Measurements from ENCODE around the gene ST3GAL2.
"Not testable (repeated sequence)": the region's sequence is repeated elsewhere in the genome, so short reads cannot be mapped to it uniquely, and the experiment has no call there.

Gene ST3GAL2

DNA sequence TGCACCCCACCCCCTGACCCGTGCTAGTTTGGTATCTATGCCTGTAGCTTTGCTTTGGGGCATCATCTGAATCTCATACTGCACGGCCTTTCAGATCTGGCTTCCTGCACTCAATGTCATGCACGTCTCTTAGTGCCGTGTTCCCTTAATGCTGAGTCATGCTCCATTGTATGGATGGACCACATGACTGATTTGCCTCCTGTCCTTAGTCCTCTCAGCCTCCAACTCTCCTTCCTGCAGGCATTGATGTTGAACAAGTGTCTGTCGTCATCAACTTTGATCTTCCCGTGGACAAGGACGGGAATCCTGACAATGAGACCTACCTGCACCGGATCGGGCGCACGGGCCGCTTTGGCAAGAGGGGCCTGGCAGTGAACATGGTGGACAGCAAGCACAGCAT, 106.2 kb downstream of the ST3GAL2 start:
- not testable (repeated sequence) for DNase-seq (ENCODE audit: low read depth)

DNA sequence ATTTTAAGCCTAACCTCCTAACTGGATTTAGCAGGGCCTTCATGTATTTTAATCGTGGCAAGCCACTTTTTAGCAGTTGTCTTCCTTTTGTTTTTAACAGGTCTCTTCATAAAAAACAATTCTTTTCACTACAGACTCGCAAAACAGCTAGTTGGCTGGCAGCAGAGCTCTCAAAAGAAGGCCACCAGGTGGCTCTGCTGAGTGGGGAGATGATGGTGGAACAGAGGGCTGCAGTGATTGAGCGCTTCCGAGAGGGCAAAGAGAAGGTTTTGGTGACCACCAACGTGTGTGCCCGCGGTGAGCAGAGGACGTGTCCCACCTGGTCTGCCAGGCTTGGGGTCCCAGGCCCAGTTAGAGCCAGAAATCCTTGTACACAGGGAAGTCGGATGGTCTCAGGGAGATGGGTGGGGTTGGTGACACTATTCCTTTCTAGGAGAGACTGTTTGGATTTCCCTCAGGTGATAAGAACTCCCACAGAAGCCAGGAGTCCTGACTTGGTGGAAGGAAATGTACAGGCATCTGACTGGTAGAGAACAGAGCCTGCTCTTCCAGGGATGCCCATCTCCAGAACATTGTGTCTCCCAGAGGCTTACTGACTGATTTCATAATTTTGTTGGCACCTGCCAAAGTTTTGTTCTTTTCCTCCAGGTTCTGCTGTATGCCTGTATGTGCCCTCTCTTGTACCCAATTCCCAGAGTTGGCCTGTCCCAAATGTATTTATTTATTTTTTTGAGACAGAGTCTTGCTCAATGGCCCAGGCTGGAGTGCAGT, 107.1 kb downstream of the ST3GAL2 start:
- DNase-seq (ENCODE audit: low read depth): no peak

- no peak for DNase-seq (ENCODE audit: low read depth)
Measured at GRCh38 chr16:70331091-70331490, 107.8 kb downstream of the ST3GAL2 start.

All from fibroblast of gingiva (primary cell).